HG03103 (cell line): ENCODE results near the gene C19orf38.

Source experiments
- ATAC-seq: cut with Tn5 transposase; IDR thresholded peaks from one replicate; pipeline ENCODE4 v1.9.1; 2021; ENCODE audit warnings: low read depth; ENCODE audit not compliant: unreplicated experiment

C19orf38 gene

DNA sequence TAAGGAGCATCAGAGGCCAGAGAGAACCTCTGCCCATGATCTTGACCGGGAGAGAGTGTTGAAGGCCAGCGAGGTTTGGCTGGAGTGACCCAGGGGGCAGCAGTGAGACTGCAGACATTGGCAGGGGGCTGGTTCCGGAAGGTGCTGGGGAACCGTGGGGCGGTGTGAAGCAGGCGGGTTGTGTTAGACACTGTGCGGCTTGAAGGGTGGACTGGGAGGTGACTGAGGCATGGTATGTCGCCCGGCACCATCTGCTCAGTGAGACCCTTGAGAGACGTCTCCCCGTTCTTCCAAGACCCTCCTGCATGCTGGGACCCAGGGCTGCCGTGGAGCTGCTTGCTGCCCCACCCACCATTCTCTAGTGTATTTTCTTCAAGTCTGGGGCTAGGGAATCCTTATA is 47.7 kb downstream of the C19orf38 start:
- ATAC-seq, result no peak

DNA sequence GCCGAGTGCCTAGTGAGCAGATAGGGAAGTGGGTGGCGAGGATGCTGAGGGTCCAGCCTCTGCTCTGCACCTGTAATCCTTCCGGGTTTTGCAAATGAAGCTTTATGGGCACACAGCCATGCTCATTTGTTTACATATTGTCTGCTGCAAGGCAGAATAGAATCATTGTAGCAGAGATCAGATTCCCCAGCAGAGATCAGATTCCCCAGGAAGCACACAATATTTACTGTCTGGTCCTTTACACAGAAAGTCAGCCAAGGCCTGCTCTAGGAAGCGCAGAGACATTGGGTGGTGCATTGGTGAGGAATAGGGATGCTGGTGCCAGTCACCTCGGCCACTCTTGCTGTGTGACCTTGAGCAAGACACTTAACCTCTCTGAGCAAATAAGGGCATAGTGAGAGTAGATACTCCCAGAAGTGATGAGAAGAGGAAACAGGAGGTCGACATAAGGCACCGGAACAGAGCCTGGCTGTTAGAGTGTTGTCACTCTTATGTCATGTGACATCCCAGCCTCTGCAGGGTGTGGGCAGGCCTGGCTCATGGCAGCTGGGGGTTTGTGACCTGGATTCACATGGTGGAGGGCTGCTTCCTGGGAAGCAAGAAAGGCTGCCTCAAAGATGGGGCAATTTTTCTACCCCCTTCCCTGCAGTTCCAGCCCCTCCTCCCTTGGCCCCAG is 48.8 kb downstream of the C19orf38 start:
- ATAC-seq, result no peak

DNA sequence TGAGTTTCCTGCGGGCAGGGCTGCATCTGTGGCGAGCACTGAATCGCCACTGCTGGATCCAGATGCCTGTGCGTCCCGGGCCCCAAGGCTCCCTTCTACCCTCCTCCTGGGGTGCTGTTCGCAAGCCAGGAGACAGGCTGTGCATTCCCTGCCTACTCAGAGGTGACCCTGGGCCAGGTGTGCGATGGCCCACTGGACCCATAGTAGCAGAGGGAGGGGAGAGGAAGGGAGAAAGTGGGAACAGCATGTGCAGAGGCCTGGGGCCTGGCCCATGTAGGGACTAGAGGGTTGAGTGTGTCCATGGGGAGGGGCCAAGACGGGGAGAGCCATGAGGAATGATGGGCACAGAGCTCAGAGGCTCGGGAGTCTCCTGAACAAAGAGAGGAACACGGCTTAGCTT is 50.4 kb downstream of the C19orf38 start:
- ATAC-seq, result no peak

- no peak for ATAC-seq
Measured at GRCh38 chr19:10899151-10899653, 51.0 kb downstream of the C19orf38 start.

DNA sequence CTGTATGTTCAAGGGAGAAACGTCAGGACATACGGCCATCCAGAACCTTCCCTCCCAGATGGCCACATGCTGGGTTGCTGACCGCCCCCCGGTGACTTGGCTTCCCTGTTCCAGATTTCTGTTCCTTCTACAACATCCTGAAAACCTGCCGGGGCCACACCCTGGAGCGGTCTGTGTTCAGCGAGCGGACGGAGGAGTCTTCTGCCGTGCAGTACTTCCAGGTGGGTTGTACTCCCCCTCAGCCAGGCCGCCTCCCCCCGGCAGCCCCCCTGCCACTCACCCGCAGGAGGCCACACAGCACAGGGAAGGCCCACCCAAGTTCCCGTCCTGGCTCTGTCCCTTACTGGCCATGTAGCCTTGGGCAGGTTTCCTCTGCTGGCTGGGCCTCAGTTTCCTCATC is 59.7 kb downstream of the C19orf38 start:
- no peak for ATAC-seq

- no peak for ATAC-seq
Measured at GRCh38 chr19:10908380-10908960, 60.3 kb downstream of the C19orf38 start.

GRCh38 chr19:10911579-10912363 is 63.6 kb downstream of the C19orf38 start:
- ATAC-seq, result no peak

DNA sequence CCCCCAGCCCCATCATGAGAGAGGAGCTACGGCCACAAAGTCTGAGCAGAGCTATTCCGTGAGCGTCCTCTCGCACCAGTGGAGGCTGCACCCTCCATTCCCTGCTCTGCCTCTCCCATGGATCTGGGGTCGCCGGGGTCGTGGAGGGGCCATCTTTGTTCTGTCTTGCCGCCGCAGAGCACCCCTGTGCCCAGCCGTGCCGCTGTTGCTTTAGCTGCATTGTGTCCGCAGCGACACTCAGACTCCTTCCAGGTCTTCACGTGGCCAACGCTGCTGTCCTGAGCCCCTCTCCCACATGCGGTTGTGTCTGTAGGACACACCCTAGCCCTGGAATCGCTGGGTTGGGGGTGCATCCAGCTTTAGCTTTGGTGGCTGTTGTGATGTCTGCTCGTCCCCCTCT is 64.4 kb downstream of the C19orf38 start:
- no peak for ATAC-seq

GRCh38 chr19:10913716-10914340 is 65.6 kb downstream of the C19orf38 start:
- no peak for ATAC-seq

DNA sequence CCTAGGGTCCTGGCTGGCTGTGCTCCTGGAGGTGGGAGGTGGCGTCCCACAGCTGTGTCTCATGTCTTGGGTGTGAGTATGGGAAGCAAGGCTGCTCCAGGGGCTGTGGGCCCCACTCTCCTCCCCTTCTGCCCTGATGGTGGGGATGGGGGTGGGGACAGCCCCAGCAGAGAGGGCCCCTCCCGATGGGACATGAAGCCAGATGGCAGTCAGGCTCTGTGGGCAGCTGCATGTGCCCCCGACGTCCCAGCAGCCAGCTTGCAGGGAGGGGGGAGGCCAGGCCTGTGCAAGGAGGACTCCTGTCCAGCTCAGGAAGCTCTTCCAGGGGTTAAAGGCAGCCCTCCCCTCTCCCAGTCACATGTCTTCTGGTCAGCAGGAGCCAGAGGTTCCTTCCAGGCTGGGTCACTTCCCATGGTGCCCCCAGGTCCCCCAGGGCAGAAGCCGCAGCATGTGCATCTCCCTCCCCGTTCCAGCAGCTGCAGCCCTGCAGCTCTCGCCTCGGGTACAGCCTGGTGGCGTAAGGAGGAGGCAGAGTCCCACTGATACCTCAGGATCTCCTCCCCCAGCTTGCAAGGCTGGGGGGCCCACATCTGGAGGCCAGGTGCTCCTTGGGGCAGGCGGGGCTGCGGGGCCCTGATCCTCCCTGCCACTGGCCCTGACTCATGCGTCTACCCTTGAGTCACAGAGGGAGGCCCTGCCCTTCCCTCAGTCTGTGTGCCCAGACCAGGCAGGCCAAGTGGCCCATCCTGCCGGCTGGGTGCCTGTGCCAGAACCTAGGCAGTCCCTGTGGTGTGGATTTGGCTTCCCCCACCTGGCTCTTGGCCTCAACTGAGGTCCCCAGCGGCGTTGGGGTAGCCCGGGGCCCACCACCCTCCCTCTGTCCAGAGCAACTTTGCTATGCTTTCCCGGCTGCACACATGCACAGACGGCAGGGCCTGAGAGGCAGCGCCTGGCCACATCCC is 67.2 kb downstream of the C19orf38 start:
- ATAC-seq, result no peak

DNA sequence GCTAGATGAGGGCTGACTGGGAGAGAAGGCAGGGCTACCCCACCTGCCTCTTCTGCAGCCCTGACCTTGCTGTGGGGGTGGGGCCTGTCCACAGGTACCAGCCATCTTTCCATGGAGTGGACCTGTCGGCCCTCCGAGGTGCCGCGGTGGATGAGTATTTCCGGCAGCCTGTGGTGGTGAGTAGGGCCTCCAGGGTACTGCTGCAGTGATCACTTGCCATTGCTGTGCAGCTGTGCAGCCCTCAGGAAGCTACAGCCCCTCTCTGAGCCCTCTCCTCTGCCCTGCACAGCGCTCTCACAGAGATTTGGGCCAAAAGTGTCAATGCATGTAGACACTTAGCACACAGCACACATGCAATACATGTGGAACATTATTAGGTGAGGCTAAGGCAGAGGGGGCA is 68.4 kb downstream of the C19orf38 start:
- no peak for ATAC-seq

- ATAC-seq, result no peak
Measured at GRCh38 chr19:10918359-10918758, 70.1 kb downstream of the C19orf38 start.
